K562 (cell line): ENCODE results near the gene DVL2. TPM values are rescaled to one million over a fixed set of nuclear protein-coding genes. Genes with fewer than 3 reads are reported as not detected.

Experiments
- ASH1L ChIP-seq: fragments of 450-650 bp; IDR thresholded peaks from 2 replicates; pipeline ENCODE4 v1.6.1; 2018; ENCODE audit warnings: borderline replicate concordance, mild to moderate bottlenecking, low read depth; ENCODE audit not compliant: partially characterized antibody
- CAMTA2 ChIP-seq: fragments of 250-450 bp; sonication (Bioruptor Pico); conservative IDR thresholded peaks from 2 replicates; pipeline ENCODE4 v1.5.1; 2022
- CREBBP ChIP-seq: IDR thresholded peaks from one replicate; pipeline ENCODE4 v1.6.1; 2012; ENCODE audit warnings: low read depth, mild to moderate bottlenecking, control low read depth, inconsistent platforms, low read length
- CREM ChIP-seq: IDR thresholded peaks from 2 replicates; pipeline ENCODE4 v1.6.1; 2014; ENCODE audit warnings: antibody characterized with exemption, low read depth
- DACH1 ChIP-seq: fragments of 450-650 bp; IDR thresholded peaks from 2 replicates; pipeline ENCODE4 v1.6.1; 2018; ENCODE audit not compliant: partially characterized antibody
- DNMT1 ChIP-seq: fragments of 450-650 bp; IDR thresholded peaks from 2 replicates; pipeline ENCODE4 v1.6.1; 2016; ENCODE audit warnings: antibody characterized with exemption, mild to moderate bottlenecking
- FOXJ3 ChIP-seq: sonication (generic); formaldehyde crosslinking; IDR thresholded peaks from 2 replicates; pipeline ENCODE4 v1.4.0; 2020; ENCODE audit warnings: mild to moderate bottlenecking, missing genetic modification reagents
- HDAC6 ChIP-seq: IDR thresholded peaks from 2 replicates; pipeline ENCODE4 v1.6.1; 2012; ENCODE audit warnings: low read depth, mild to moderate bottlenecking, control low read depth, inconsistent platforms, low read length, moderate library complexity
- KDM5B ChIP-seq: fragments of 200-600 bp; sonication (generic); IDR thresholded peaks from 2 replicates; pipeline ENCODE4 v1.6.1; 2012; ENCODE audit warnings: low read depth, mild to moderate bottlenecking, moderate library complexity, low read length, control low read depth, inconsistent platforms; ENCODE audit not compliant: insufficient replicate concordance
- NCOA2 ChIP-seq, 2 experiments: fragments of 450-650 bp; IDR thresholded peaks; 2 replicates each; pipeline ENCODE4 v1.6.1; 2018; ENCODE audit warnings: mild to moderate bottlenecking in 2 of 2, moderate library complexity in 1 of 2; ENCODE audit not compliant: partially characterized antibody in 2 of 2
- RAD51 ChIP-seq: fragments of 450-650 bp; IDR thresholded peaks from 2 replicates; pipeline ENCODE4 v1.7.1; 2016; ENCODE audit warnings: low read depth, mild to moderate bottlenecking, borderline replicate concordance
- SAFB2 ChIP-seq: fragments of 200-400 bp; formaldehyde crosslinking; IDR thresholded peaks from 2 replicates; pipeline ENCODE4 v1.6.1; 2018; ENCODE audit warnings: borderline replicate concordance, low read length, low read depth, moderate library complexity; ENCODE audit not compliant: severe bottlenecking
- SMARCA5 ChIP-seq: fragments of 450-650 bp; IDR thresholded peaks from 2 replicates; pipeline ENCODE4 v1.6.1; 2016
- SMARCB1 ChIP-seq: IDR thresholded peaks from 2 replicates; pipeline ENCODE4 v1.6.1; 2011; ENCODE audit warnings: improper control_type of control experiment, low read depth; ENCODE audit not compliant: insufficient read length
- STAG1 ChIP-seq: sonication (generic); formaldehyde crosslinking; IDR thresholded peaks from 2 replicates; pipeline ENCODE4 v1.5.0; 2020; ENCODE audit warnings: missing genetic modification reagents, borderline replicate concordance
- TAF9B ChIP-seq: fragments of 450-650 bp; IDR thresholded peaks from 2 replicates; pipeline ENCODE4 v1.6.1; 2018; ENCODE audit warnings: mild to moderate bottlenecking; ENCODE audit not compliant: partially characterized antibody
- TARDBP ChIP-seq: fragments of 450-650 bp; IDR thresholded peaks from 2 replicates; pipeline ENCODE4 v1.6.1; 2016
- TSC22D4 ChIP-seq: fragments of 450-650 bp; IDR thresholded peaks from 2 replicates; pipeline ENCODE4 v1.6.1; 2016; ENCODE audit warnings: missing genetic modification characterization, missing biosample characterization, control low read depth
- ZNF12 ChIP-seq: sonication (generic); formaldehyde crosslinking; IDR thresholded peaks from 2 replicates; pipeline ENCODE4 v1.4.0; 2020; ENCODE audit warnings: mild to moderate bottlenecking, missing genetic modification reagents
- ZNF121 ChIP-seq: sonication (generic); formaldehyde crosslinking; conservative IDR thresholded peaks from 2 replicates; pipeline ENCODE4 v1.8.0; 2022; ENCODE audit warnings: missing genetic modification reagents
- ZNF174 ChIP-seq: fragments of 250-450 bp; sonication (Bioruptor Pico); IDR thresholded peaks from 2 replicates; pipeline ENCODE4 v1.4.0; 2020; ENCODE audit warnings: mild to moderate bottlenecking
- ZNF253 ChIP-seq: fragments of 250-450 bp; sonication (Bioruptor Pico); conservative IDR thresholded peaks from 2 replicates; pipeline ENCODE4 v1.6.1; 2021; ENCODE audit warnings: mild to moderate bottlenecking
- ZNF699 ChIP-seq: fragments of 250-450 bp; sonication (Bioruptor Pico); IDR thresholded peaks from 2 replicates; pipeline ENCODE4 v1.8.0; 2021; ENCODE audit warnings: mild to moderate bottlenecking, moderate library complexity; ENCODE audit not compliant: insufficient replicate concordance
- polyA plus RNA-seq, 8 experiments: library from polyadenylated mRNA; depleted of rRNA in 4 of 8; stranded (reverse) in 5 of 8; unstranded in 3 of 8; fragments of >200 nt; fragmentation: Nextera tagmentation in 2 of 8; fragmentation: Illumina TruSeq in 1 of 8; extraction: Ambion mirVana in 2 of 8; extraction: Trizol in 1 of 8; gene quantifications; 2 replicates each; pipeline versions ENCODE4 v1.2.1 to v1.2.3, GENCODE V29; 2011 to 2014; ENCODE audit warnings: inconsistent platforms in 1 of 8, missing spikeins in 1 of 8
- total RNA-seq, 7 experiments: library from RNA; depleted of rRNA in 6 of 7; stranded (reverse); fragments of >200 nt in 6 of 7; fragmentation: Illumina TruSeq in 2 of 7; extraction: Trizol in 2 of 7; gene quantifications; 2 replicates each; pipeline versions ENCODE4 v1.2.1 to v1.2.3, GENCODE V29; 2011 to 2021; ENCODE audit warnings: low replicate concordance in 1 of 7
- TF ChIP-seq, protein P1 (sequence below), 2 experiments: fragments of 250-450 bp in 1 of 2; fragments of 450-650 bp in 1 of 2; sonication (Bioruptor Pico) in 1 of 2; IDR thresholded peaks; 2 replicates each; pipeline versions ENCODE4 v1.6.1 to v1.8.0; 2016 to 2021; ENCODE audit warnings: mild to moderate bottlenecking in 2 of 2, moderate library complexity in 2 of 2, missing compliant biosample characterization in 1 of 2, missing genetic modification characterization in 1 of 2
- TF ChIP-seq, protein P2 (sequence below): fragments of 450-650 bp; IDR thresholded peaks from 2 replicates; pipeline ENCODE4 v1.7.1; 2018; ENCODE audit warnings: mild to moderate bottlenecking, low read depth; ENCODE audit not compliant: partially characterized antibody
- TF ChIP-seq, protein P3 (sequence below): fragments of 250-450 bp; sonication (Bioruptor Pico); IDR thresholded peaks from 2 replicates; pipeline ENCODE4 v1.4.0; 2020

The DVL2 gene
- total and polyA plus RNA-seq, 9 of the 15 experiments (the other 6 are each of a cell fraction or from before 2014, with no cell fraction given), result 1.3 to 49.5 (median 24.3) TPM

DNA sequence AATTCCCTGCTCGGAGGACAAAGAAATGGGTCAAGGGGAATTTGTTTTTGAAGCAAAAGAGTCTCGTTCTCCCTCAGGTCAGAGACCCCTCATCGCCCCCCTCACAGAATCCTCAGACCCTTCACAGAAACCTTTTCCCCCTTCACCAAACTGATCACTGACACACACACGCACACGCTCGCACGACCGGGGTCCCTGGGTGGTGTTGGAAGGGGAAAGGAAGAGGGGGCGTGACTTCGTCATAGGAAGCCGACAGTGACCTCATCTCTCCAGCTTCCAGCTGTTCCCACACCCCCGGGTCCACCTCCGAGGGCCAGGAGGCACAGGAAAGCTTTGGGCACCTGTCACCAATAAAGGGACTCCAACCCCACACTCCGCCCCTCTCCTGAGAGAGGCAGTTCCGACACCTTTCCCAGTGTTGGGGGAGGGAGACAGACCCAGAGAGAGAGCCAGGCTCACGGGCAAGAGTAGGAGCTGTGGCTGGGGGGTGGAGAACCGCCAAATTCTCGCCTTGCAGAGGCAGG lies 56.3 kb downstream of the DVL2 start (continued):
- TF ChIP-seq NCOA2 (IDR thresholded peaks at IDR 0.05; ENCODE audit: partially characterized antibody in 2 of 2), result no peak
- TF ChIP-seq, protein P1, sequence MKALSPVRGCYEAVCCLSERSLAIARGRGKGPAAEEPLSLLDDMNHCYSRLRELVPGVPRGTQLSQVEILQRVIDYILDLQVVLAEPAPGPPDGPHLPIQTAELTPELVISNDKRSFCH (CRISPR knock-in tag; IDR thresholded peaks at IDR 0.05), result no peak
- TF ChIP-seq, protein P1 (tag; IDR thresholded peaks at IDR 0.05), result no peak
- no peak for TF ChIP-seq STAG1 (CRISPR knock-in tag)
- TF ChIP-seq ZNF174 (CRISPR knock-in tag), result no peak
- no peak for TF ChIP-seq TAF9B
- no peak for TF ChIP-seq ZNF121
- TF ChIP-seq, protein P2, sequence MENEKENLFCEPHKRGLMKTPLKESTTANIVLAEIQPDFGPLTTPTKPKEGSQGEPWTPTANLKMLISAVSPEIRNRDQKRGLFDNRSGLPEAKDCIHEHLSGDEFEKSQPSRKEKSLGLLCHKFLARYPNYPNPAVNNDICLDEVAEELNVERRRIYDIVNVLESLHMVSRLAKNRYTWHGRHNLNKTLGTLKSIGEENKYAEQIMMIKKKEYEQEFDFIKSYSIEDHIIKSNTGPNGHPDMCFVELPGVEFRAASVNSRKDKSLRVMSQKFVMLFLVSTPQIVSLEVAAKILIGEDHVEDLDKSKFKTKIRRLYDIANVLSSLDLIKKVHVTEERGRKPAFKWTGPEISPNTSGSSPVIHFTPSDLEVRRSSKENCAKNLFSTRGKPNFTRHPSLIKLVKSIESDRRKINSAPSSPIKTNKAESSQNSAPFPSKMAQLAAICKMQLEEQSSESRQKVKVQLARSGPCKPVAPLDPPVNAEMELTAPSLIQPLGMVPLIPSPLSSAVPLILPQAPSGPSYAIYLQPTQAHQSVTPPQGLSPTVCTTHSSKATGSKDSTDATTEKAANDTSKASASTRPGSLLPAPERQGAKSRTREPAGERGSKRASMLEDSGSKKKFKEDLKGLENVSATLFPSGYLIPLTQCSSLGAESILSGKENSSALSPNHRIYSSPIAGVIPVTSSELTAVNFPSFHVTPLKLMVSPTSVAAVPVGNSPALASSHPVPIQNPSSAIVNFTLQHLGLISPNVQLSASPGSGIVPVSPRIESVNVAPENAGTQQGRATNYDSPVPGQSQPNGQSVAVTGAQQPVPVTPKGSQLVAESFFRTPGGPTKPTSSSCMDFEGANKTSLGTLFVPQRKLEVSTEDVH, result no peak
- no peak for TF ChIP-seq SMARCB1
- TF ChIP-seq TSC22D4, result no peak
- no peak for TF ChIP-seq ZNF699 (CRISPR knock-in tag)
- TF ChIP-seq FOXJ3 (CRISPR knock-in tag), result no peak
- TF ChIP-seq HDAC6, result no peak
- TF ChIP-seq, protein P3, sequence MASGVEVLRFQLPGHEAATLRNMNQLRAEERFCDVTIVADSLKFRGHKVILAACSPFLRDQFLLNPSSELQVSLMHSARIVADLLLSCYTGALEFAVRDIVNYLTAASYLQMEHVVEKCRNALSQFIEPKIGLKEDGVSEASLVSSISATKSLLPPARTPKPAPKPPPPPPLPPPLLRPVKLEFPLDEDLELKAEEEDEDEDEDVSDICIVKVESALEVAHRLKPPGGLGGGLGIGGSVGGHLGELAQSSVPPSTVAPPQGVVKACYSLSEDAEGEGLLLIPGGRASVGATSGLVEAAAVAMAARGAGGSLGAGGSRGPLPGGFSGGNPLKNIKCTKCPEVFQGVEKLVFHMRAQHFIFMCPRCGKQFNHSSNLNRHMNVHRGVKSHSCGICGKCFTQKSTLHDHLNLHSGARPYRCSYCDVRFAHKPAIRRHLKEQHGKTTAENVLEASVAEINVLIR (CRISPR knock-in tag), result peak; percentile 23; the same call in 1 of the 2 replicates
- no peak for TF ChIP-seq CAMTA2 (CRISPR knock-in tag)
- TF ChIP-seq ZNF12, result no peak
- no peak for TF ChIP-seq CREBBP
- TF ChIP-seq CREM, result peak; percentile 90
- no peak for TF ChIP-seq ZNF253 (CRISPR knock-in tag)
- TF ChIP-seq DNMT1, result no peak
- no peak for TF ChIP-seq KDM5B
- TF ChIP-seq SMARCA5, result no peak
- TF ChIP-seq ASH1L, result no peak
- no peak for TF ChIP-seq SAFB2
- TF ChIP-seq TARDBP, result no peak
- peak; percentile 26 for TF ChIP-seq DACH1
- no peak for TF ChIP-seq RAD51
